NCI-H2196 (cell line): ENCODE results near the gene PSG2.
"Not testable (repeated sequence)": the region's sequence is repeated elsewhere in the genome, so short reads cannot be mapped to it uniquely, and the experiment has no call there.

ENCODE experiments used
- DNase-seq: peaks from one replicate; lab custom pipeline; 2025; ENCODE audit not compliant: unreplicated experiment; lab: John Stamatoyannopoulos, UW

PSG2 gene

DNA sequence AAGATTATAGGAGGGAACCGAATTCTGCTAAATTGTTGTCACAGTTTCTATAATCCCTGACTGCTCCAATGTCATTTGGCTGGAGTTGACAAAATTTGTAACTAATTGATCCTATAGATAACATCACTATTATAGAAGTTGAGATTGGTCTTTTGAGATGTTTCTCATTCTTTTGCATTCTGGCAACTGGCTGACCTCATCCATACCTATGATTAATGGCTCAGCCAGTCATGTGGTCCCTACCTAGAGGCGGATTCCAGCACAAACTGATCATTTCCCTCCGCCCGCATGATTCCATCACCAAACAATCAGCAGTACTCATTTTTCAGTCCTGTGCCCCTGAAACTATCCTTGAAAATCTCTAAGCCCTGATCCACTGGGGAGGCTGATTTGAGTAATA is 4.2 kb downstream of the PSG2 start:
- no peak for DNase-seq

DNA sequence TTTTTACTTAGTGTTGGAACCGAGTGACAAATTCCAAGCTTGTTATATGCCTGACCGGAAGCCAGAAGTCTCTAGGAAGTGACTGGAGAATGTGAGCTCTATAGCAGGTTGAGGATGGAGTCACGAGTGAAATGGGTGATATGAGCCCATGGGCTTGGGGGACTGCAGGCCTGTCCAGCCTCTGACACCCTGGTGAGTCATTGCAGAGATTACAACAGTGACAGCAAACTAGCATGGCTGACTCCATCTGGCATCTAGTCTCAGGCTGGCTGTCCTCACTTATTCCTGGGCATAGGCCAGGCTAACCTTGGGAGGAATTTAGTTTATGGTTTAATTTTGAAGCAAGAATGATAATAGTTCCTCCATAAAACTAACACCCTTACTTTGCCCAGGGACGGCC is 4.6 kb downstream of the PSG2 start:
- not testable (repeated sequence) for DNase-seq

DNA sequence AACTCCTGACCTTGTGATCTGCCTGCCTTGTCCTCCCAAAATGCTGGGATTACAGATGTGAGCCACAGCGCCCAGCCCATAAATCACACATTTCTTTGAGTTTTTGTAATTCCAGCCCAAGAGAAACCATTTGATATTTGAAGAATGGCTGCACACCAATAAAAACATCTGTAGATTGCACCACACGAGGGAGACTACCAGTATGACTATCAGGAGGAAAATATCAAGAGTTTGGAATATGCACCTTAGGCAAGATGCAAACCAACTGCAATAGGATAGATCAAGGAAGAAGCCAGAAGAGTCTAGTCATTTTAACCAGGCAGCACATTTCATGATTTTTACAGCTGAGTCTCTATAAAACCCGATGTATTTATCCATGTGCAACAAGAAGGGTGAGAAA is 20.1 kb downstream of the PSG2 start:
- not testable (repeated sequence) for DNase-seq

DNA sequence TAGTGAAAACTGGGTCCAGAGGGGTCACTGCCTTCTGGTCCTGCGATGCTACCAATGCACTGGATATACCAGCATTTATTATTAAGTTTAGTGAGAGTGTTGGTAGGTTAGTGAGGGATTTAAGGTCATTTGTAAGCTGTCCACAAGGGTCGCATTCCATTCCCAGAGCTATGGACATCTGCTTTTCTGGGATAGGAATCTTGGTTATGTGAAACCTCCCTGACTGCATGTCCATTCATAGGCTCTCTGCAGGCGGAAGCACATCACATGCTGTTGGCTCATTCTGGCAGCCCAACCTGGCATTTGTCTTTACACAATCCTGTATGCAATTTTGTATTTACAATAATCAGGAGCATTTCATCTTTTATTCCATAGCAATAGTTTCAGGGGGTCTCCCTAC is 21.2 kb downstream of the PSG2 start:
- DNase-seq: not testable (repeated sequence)

DNA sequence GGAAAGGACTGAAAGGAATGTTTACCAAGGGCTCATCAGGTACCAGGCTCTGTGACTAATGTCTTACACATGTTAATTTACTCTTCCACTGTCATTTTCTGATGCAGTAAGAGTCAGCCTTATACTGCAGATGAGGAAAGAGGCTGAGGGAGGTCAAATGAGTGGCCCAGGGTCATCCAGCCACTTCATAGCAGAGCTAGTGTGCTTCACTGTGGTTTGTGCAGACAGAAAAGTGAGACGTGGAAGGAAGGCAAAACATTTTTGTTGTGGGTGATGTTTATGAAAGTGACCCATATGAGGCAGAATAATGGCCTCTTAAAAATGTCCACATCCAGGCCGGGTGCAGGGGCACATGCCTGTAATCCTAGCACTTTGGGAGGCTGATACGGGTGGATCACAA is 22.2 kb downstream of the PSG2 start:
- not testable (repeated sequence) for DNase-seq

DNA sequence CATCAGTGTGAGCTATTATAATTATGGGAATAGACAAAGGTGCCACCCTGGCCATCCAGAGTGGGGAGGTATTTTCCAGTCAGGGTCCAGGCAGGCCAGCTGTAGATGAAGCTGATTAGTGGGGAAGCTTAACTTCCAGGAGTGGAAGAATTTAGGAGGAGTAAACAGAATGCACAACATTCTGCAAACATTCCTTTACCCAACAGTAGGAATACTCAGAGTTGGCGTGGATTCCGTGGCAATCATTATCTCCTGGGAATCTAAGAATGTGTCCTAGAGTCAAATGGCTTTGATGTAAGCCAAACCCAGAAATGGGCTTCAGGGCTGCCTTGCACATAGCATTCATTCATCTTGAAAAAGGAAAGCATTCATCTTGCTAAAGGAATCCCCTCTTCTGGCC is 23.0 kb downstream of the PSG2 start:
- DNase-seq: not testable (repeated sequence)

DNA sequence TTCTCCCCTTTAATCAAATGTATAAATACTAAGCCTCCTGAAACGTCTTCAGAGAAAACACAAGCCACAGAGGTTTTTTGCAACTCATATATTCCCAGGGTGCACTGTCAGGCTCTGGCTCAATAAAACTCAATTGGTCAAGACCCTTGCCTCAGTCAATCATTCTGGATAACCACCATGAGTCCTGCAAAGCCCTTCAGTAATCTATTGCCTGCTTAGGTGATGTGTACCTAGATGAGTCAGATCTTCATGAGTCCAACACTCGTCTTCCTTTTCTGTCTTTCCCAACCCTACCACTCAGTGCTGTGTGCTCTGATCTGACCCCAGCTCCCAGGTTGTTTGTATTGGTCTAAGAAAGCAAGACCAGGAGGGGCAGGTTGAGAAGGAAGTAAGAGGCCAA is 24.1 kb downstream of the PSG2 start:
- DNase-seq: not testable (repeated sequence)

DNA sequence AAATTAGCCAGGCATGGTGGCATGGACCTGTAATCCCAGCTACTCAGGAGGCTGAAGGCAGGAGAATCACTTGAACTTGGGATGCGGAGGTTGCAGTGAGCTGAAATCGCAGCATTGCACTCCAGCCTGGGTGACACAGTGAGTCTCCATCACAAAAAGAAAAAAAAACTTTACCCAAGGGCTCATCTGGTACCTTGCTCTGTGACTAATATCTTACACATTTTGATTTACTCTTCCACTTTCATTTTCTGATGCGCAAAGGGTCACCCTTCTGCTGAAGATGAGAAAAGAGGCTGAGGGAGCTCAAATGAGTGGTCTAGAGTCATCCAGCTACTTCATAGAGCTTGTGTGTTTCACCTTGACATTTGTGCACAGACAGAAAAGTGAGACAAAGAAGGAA is 34.5 kb downstream of the PSG2 start:
- not testable (repeated sequence) for DNase-seq

DNA sequence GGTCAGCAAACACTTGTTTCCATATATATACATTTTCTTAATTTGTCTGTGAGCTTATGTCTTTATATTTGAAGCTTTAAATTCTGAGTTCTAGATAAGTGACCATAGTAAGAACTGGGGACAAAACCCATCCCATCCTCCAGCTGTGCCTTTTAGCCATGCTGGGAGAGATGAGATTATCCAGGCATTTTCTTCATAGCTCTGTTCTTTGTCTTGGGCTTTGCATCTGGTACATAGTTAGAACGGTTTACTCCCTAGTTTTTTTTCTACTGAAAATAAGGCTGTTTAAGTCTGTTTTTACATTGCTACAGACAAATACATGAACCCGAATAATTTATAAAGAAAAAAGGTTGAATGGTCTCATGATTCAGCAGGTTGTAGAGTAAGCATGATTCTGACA is 35.9 kb downstream of the PSG2 start:
- not testable (repeated sequence) for DNase-seq

DNA sequence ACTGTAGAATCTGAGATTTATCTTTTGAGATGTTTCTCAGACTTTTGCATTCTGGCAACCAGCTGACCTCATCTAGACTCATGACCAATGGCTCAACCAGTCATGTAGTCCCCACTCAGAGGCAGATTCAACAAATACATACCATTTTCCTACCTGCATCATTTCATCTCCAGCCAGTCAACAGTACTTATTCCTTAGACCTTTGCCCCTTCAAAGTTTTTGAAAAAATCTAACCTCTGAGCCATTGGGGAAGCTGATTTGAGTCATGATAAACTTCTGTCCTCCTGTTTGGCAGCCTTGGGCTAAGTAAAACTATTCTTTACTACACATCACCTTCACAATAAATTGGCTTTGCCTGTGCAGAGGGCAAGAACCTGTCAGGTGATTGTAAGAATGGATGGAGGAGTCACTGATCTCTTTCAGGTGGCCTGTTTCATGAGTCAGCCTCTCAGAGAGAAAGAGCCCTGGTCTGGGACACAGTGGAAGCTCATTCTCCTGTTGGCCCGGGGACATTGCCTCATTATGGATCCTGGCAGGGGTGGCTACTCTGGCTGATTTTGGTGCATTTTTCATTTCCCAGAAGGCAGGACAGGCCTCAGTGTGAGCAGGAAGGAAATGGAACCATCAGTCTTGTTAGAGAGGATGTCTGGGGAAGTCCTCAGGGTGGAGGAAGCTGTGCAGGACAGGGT is 38.9 kb downstream of the PSG2 start:
- not testable (repeated sequence) for DNase-seq

DNA sequence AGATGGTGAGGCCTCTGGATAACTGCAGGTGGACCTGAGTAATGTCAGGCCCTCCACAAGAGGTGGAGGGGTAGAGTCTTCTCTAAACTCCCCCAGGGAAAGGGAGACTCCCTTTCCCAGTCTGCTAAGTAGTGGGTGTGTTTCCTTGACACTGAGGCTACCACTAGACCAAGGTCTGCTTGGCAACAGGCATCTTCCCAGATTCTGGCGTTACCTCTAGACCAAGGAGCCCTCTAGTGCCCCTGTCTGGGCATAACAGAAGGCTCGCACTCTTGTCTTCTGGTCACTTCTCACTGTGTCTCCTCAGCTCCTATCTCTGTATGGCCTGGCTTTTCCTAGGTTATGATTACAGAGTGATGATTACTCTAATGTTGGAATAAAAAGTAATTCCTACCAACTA is 50.9 kb downstream of the PSG2 start:
- DNase-seq: not testable (repeated sequence)

DNA sequence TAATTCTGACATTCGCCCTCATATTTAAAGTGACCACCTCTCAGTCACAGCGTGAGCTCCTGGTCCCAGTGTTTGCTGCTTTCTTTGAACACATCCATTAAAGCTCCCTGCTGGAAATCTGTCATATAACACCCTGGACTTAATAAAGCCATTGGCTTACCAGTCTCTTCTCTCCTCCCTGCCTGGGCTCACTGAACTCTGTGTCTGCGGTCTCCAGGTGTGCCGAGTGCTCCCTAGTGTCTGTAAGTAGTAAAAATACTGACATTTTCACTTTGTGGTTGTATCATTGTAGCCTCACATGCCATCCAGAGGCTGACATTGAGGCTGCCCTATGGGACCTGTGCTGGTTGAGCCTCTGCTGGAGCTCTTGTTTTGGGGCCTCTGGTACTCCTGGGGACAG is 53.6 kb downstream of the PSG2 start:
- no peak for DNase-seq

DNA sequence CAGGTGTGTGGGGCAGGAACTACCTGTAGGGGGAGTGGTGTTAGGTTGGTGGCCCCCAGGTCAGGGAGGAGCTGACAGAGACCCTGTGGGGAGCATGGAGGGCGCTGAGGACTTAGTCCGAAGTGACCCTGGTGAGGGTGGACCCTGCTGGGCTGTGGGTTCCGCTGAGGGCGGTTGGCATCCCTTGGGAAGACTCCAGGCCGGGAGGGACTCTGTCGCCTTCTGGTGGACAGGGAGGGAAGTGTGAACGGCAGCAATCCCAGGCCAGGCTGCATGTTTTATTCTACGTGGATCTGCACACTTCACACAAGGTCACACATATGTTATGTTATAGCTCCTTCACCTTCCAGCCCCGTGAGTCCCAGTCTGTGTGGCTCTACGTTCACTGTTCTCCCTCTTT is 54.5 kb downstream of the PSG2 start:
- DNase-seq: not testable (repeated sequence)

DNA sequence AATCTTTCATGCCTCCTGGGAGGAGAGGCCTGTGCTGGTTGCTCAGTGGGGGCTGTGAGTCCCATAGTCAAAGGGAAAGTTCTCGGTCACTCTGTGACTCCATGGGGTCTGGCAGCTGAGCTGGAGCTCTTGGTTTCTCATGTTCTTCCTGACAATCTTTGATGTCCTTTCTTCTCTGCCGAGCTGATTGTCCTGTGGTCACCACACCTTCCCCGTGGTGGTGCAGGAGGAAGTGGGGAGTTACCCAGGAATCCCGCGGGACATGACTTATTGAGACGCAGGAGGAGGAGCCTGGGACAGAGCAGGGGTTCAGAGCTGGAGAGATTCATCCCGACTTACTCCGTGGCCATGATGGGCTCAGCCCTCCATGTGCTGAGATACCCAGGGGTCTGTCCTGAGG is 55.4 kb downstream of the PSG2 start:
- DNase-seq: not testable (repeated sequence)

DNA sequence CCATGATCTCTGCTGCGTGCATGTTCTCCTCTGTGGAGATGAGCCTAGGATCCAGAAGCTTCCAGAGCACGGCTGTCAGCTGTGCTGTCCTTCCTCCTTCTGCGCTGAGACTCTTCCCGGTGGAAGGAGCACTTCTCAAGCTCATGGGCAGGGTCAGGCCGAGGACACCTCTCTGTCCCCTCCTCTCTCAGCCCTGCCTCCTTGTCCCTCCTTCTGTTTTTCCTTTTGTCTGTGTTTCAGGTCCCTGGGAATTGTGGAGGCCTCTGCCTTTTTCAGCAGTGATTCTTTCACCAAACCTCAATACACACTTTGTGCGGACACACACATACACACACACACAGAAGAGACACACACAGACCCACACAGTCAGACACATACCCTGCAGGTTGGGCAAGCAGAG is 56.1 kb downstream of the PSG2 start, which contains the start of gene PSG11:
Gene PSG11 (minus strand): TSS at position 101 of the 400 bp plus-strand sequence. CDS start 97 bp downstream, at position 4.
- DNase-seq: not testable (repeated sequence)

DNA sequence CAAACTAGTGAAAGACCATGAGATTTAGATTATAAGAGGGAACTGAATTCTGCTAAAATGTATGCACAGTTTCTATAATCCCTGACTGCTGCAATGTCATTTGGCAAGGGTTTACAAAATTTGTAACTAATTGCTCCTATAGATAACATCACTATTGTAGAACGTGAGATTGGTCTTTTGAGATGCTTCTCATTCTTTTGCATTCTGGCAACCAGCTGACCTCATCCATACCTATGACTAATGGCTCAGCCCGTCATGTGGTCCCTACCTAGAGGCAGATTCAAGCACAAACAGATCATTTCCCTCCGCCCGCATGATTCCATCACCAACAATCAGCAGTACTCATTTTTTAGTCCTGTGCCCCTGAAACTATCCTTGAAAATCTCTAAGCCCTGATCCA is 60.4 kb downstream of the PSG2 start:
- DNase-seq: not testable (repeated sequence)

DNA sequence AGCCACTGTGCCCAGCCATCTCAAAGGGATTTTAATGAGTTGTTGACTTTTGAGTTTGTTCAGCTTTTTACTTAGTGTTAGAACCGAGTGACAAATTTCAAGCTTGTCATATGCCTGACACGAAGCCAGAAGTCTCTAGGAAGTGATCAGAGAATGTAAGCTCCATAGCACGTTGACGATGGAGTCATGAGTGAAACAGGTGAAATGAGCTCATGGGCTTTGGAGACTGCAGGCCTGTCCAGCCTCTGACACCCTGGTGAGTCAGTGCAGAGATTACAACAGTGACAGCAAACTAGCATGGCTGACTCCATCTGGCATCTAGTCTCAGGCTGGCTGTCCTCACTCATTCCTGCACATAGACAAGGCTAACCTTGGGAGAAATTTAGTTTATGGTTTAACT is 60.9 kb downstream of the PSG2 start:
- DNase-seq: not testable (repeated sequence)

DNA sequence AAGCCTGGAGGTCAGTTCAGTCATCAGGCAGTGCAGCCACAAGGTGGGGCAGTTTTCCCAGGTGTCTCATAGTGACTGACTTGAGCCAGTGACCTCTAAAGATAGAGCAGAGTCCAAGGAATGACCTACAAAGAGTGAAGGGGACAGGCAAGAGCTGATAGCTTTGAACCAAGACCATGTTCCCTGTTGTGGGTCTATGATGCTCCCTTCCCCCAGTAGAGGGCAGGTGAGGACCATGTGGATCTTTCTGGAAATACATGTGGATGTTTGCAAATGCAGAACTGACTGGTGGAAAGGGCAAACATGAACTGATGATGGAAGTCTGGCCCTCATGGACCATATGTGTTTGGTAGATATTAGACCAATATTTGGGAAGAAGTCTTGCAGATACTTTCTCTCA is 62.9 kb downstream of the PSG2 start:
- not testable (repeated sequence) for DNase-seq
